Measurements from ENCODE around the gene HOXB1. TPM values are rescaled to one million over a fixed set of nuclear protein-coding genes. Genes with fewer than 3 reads are reported as not detected.

The HOXB1 gene
- total RNA-seq, 1 donor from 2014 or later, result not detected

DNA sequence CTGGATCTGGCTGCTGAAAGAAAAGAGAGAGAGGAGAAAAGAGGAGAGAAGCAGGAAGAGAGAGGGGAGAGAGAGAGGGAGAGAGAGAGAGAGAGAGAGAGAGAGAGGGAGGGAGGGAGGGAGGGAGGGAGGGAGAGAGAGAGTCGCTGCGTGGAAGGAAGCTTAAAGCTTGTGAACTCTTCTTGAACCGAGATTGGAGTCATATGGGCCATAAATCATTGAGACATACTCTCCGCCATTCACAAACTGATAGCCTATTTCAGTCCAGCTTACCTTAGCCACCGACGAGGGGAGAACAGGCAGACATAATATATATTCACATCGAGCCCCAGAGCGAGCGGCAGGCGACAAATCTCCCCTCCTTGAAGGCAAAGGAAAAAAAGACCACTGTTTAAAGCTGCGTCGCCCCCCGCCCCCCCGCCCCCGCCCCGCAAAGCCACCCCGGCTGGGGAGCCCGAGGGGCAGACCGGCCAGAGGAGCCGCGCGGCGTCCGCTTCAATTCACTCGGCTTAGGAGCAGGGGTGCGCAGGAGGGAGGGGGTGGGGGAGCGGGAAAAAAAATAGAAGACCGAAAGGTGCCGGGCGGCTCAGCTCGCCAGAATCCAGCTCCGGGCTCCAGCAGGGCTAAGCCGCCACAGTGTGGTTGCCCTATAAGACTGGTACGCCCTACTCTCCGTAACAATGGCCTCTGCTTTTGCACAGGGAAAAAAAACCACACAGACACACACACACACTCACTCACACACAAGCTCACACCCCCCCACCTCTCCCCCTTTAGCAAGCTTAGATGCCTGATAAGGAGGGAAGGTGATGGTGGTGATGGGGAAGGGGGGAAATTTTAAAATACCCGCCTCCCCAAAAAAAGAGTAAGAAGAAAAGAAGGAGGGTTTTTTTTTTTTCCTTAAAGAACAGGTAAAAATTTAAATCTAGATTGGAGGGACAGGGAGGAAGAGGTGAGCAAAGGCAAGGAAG, 24.7 kb upstream of the HOXB1 start:
- DNase-seq (ENCODE audit: low spot score) (no peak), ATAC-seq (peak; percentile 42)

DNA sequence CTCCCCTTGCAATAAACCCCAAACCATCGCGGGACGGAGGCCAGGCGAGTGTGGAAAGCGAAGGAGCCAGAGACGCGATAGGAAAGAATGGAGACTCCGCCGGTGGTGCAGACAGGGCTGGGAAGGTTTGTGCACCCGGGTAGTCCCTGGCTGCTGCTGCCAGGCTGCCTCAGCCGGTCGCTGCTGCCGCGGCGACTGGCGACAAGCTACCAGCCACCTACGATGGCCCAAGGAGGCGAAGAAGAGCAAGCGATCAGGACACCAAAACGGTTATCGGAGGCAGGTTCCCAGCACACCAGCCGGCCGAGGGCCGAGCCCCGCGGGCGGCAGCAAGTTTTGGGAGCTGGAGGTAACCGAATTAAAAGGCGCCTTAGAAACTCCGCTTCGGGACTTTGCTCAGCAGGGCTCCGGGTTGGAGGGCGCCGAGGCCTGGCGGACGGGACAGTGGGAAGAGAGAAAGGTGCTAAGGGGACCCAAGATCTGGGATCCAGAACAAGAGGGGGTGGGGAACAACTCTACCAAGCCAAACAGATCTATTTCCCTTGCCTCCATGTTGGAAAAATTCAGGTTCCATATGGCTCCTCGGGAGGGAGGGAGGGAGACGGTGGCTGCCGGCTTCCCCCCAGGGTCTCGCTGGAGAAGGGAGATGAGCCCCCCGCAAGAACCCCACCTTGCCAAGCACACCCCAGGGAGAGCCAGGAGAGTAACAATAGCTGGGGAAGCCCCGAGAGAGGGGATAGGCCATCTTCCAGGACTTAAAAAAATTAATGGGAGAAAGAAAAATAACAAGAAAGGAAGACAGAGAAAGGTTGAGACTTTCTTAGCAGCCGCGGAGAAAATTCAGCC, 23.8 kb upstream of the HOXB1 start:
- no peak for DNase-seq (ENCODE audit: low spot score)
- ATAC-seq, result no peak

DNA sequence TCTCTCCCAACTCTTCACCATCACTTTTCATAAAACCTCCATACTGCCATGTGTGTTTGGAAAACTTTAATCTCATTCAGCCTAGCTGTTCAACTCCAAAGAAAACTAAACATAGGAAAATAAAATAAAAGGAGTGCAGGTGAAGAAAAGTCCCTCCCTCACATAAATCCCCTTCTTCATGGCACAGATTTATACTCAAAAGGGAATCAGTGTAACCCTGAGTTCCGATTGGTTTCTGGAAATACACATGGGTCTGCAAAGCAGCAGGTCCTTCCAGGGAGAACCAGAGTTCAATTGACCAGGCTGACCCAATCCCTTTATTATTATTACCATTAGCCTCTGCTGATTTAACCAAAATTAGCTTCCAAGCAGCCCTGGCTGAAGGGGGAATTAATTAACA, 23.0 kb upstream of the HOXB1 start:
- no peak for DNase-seq (ENCODE audit: low spot score)
- ATAC-seq, result no peak

DNA sequence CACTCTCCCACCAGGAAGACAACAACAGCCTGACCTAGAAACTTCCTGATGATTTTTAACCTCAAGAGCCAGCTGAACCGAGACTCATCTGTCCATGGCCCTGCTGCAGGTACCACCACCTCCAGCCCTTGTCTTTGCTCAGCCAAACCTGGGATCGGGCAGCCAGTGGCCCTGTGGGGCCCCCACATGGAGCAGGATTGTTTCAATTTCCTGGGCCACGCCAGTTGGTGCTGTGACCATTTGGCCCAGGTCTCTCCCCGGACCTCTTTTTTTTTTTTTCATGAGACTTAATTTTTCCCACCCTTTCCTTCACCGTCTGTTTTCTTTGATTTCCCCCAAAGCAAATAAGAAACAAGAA, 22.4 kb upstream of the HOXB1 start:
- DNase-seq (ENCODE audit: low spot score), result no peak
- no peak for ATAC-seq

DNA sequence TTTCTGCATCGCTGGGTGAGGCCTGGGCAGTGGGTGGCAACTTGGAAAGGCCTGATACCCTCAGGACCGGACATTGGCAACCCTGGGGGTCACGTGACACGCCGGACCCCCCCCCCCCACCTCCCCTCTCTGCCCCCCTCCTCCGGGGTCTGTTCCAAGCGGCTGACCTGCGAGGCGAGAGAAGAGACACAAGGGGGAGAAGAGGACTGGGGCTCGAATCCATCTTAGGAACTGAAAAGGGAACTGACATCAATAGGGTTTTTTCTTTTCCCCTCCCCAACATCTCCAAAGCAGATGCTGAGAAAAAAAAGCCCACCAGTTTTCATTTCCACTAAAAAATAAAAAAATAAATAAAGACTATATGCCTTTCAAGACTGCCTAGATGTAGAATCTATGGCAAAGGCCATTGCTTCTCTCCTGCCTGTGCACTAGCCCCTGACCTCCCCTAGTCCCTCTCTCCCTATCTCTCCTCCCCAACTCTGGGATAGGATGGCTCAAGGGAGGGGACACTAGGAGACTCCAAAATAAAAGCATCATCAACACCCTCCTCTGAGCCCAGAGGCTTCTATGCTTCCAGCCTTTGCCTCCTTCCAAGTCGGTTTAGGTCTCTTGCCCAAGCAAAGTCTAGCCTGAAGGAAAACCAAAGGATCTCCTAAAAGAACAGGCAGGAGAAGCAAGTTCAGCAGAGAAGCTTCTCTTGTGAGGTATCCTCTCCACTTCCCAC, 21.8 kb upstream of the HOXB1 start:
- ATAC-seq, result no peak
- DNase-seq (ENCODE audit: low spot score), result no peak

DNA sequence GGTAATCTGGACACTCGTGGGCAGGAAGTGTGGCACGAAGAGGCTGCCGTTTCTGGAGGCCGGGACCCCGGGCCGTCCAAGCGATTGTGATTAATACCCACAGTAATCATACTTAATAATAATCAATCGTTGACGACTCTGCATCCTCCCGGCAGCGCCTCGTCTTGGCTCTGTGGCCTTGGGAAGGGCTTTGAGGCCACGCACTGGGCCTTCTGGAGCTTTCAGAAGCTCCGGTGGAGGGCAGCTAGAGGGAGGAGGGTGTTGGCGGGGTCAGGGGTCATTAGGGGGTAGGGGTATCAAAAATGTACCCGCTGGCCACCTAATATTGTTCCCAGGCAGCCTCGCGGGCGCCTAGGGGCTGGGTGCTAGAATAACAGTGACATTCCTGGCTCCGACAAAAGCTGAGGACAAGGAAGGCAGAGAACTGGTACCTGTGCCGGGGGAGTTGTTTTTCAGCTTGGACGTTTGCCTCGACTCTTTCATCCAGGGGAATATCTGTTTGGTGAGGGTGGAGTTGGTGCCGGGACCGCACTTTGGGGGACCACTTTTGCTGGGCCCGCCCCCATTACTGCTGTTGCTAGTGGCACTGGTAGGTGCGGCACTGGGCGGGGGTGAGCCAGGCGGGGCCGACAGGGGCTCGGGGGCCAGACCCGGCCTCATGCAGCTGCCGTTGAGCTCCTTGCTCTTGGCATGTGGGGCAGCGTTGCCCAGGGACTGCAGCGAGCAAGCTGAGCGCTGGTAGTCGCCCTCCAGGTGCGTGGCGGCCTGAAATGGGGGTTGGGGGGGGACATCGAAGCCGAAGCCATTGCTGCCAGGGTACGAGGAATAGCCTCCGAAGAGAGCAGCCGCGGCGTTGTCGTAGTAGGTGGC, 21.0 kb upstream of the HOXB1 start:
- DNase-seq (ENCODE audit: low spot score) (no peak), ATAC-seq (no peak)

DNA sequence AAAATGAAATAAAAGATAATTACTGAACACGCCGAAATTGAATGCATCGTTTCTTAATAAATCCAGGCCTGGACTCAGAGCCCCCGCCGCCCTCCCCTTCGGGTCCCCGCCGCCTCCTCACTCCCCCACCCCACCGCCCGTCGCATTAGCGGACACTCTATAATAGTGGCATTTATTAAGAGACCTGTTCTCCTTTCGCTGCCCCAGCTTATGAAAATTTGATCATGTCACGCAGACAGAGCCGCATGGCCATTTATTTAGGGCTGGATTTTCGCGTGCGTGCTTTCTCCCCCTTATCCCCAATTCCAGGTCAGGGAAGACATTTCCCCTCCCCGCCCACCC, 20.4 kb upstream of the HOXB1 start:
- DNase-seq (ENCODE audit: low spot score), result no peak
- ATAC-seq, result no peak

DNA sequence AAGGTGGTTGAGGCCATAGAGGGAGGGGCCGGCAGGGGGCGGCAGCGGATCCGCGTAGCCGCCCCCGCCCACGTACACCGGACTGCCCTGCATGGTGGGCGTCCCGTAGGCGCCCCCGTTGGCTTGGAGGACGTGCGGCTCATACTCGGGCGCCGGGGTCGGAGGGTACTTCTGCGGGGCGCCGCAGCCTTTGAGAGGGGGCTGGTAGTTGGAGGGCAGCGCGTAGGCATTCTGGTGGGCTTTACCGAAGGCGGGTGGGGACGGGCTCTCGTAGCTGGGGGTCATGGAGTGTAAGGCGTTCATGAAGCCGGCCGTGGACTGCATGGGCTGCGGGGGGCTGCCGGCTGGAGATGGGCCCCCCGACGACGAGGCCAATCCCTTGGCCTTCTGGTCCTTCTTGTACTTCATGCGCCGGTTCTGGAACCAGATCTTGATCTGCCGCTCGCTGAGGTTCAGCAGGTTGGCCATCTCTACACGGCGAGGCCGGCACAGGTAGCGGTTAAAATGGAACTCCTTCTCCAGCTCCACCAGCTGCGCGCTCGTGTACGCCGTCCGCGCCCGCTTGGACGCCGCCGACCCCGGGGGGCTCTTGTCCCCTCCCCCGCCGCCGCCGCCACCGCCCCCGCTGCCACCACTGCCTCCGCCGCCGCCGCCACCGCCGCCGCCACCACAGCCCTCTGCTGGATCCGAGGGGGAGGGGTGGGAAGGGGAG, 19.8 kb upstream of the HOXB1 start:
- ATAC-seq (no peak), DNase-seq (ENCODE audit: low spot score) (no peak)

DNA sequence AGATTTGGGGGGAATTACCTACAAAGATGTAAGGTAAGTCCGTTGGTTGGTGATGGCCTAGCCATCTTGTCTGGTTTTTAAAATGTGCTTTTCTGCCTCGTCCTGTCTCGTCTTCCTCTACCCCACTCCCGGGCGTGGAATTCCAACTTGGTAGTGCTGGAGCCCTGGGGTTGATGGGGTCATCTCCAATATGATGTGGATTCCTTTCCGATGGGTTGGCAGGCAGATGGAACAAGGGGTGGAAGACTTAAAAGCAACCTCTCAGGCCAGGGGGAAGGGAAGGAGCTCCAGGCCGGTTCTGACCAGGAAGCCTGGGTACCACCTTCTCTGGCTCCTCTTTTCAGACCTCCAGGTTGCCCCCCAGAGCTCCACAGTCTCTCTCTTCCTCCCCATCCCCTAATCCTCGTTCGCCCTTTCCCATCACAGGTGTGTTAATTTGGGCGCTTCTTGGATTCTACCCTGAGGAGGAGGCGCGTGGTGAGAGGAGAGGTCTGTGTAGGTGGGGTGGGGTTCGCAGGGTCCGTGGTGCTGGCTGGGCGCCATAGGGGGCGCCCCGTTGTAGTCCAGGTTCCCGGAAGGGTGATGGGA, 19.2 kb upstream of the HOXB1 start:
- no peak for ATAC-seq
- no peak for DNase-seq (ENCODE audit: low spot score)

DNA sequence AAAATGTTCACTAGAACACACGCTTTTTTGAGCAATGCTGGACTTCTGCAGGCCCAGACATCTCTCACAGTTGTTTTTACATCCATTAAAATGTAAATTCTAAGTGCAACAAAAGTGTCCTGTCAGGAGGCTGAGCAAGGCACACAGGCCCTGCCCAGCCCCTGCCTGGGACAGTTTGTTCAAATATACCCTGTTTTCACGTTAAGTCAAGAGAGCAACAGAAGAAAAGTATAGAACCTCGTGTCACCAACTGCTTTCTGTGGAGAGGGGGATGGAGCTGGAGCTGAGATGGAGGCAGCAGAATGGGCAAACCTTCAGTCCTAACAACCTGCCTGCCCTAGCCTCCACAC, 18.4 kb upstream of the HOXB1 start:
- DNase-seq (ENCODE audit: low spot score) (no peak), ATAC-seq (no peak)

DNA sequence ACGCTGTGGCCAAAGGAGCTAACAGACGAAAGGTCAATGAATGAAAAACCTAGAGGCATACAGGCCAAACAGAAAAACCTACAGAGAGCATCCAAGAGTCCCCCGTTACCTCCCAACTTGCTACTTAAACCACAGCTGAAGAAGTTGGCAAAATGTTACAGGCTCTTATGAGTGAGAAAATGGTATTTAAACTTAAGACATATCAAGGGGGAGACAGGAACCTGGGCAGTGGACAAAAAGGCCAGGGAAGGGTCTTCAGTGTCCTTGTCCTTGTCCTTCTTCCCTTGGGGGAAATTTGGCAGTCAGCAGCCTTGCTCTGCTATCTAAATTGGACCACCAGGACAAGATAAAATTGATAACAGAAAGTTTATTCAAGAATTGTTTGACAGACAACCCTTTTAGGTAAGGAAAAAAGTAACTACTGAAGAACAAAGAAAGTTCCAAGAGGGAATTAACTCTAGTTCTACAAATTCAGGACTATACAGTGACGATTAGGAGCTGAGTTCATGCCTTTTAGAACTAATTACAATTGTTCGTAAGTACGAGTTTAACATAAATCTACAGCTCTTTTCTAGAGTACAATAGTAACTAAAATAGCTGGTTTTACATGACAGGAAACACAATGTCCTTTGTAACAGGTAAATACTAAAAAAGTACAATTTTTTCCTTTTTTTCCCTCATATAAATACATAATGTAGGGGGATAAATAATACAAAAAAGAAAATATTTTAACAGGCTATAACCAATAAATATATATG, 17.9 kb upstream of the HOXB1 start:
- no peak for DNase-seq (ENCODE audit: low spot score)
- ATAC-seq, result no peak

DNA sequence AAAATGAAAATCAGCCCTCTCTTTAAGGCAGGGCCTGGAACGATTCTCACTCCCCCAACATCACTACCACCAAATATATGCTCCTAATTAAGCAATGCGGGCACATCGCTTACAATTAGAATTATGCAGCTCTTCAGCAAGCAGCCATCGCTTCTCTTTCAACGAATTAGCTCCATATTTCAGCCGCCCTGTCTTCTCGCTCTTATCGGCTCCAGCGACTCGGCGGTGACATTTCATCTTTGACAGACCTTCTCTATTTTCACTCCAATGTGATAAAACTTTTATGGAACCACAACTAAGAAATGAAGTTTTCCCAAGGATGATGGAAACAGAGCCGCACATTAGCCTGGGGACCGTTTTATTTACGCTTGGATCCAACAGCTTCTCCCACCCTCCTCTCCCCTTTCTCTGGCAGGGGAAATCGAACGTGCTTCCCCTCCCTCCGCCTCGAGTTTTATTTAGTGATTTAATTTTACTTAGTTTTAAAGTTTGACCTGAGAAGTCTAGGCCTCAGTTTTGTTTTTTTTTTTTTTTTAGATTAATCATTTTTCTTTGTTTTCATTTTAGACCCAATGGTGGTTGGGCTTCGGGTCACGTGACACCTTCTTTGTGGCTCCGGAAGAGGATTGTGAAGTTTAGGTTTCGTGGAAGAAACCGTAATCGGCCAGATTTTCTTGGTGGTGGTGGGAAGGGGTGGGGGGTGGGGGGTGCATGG, 17.2 kb upstream of the HOXB1 start:
- DNase-seq (ENCODE audit: low spot score), result no peak
- ATAC-seq, result no peak

DNA sequence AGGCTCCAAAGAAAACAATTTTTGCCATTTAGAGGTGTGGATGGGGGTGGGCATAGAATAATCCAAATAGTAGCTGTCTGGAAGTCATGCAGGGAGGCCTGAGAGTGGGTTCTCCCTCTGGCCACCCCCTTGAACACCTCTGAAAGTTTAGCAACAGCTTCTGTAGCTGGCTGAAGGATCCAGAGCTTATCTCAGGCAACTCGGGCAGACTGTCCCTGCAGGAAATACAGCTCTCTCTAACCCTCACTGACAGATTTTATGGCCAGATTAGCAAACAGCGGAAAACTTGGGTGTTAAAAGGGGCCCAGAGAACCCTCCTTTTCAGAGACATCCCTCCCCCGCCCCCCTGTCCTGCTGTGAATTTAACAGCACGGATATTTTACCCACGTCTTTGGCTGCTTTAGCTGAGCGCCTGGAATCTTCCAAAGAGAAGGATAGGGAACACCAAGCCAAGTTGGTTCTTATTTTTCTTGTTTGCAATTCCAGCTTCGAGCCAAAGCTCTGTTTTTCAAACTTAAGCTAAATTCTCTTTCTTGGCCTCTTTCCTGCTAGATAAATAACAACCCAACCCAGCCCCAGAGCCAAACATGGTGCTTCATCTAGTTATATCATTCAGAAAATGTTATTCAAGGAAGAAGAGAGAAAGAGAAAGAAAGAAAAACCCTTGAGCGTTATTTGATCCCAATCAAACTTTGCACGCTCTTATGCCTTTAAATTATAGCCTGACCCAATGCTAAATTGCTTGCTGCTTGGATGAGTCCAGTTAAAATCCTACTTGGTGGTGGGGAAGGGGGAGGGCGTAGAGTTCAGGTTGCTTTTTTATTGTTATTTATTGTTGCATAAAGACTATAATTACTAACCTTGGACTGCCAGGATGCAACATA, 16.4 kb upstream of the HOXB1 start:
- no peak for ATAC-seq
- DNase-seq (ENCODE audit: low spot score), result no peak

DNA sequence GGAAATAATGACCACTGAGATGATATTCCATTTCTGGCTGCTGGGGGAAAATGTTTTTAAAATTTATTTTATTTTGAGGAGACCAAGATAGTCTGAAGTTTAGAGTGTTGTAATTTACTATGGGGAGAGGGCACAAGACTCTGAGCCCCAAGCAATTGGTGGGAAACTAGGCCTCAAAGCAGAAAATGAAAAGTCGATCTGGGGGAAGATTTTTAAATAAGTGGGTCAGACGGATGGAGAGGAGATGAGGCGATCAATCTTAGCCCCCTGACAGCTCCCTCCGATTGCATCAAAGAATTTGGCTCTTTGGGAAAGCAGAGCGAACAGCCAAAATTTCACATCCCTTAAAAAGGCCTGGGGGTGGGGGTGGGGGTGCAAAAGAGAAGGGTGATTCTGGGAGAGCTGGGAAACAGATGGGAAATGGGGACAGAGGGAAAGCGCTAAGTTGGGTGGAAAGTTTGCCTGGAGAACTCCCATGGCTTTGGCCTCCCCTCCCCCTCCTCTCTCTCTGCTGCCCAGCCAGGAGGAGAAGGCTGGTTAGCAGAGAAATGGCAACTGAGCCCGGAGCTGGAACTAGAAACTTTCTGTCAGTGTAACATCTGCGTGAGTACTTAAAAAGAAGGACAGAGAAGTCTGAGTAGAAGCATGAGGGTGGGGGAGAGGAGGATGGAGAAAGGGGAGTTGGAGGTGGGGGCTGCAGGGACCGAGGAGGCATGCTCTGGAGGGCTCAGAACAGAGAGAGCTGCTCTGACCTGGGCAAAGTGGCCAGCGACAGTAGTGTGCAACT, 15.5 kb upstream of the HOXB1 start:
- no peak for DNase-seq (ENCODE audit: low spot score)
- no peak for ATAC-seq

DNA sequence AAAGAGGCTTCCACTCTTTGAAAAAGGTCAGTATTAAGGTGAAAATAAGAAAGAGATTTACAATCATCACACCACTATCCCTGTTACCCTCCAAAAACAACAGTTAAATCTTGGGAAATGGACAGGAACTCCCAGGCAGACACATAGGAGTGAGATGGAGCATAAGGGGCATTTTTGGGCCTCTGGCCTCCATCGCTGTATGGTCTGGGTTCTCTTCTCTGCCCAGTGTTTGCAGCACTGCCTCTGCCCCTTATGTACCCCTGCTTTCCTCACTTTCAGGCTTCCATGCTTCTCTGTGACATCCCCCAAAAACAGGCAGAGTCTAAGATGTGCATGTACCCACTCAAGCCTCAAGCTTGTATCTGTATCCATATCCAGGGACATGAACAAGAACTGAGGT, 14.7 kb upstream of the HOXB1 start:
- ATAC-seq (no peak), DNase-seq (ENCODE audit: low spot score) (no peak)

DNA sequence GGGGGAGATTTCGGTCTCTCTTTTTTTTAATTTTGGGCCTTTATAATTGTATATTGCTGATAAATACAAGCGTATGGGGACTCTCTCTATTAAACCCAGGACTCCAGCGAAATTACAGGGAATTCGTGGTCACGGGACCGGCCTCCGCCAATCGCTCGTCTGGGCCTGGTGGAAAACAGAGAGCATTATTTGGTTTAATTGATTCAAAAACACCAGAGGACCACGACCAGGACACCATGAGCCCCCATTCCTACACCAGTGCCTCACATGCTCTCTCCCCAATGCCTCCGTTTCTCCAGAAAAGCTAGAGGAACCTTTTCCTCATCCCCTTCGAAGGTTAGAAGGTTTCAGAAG, 14.2 kb upstream of the HOXB1 start, which contains the start of gene HOXB2:
Gene HOXB2 (minus strand): TSS at position 88 of the 354 bp plus-strand sequence. CDS start 198 bp downstream, outside the sequence.
- ATAC-seq, result no peak
- no peak for DNase-seq (ENCODE audit: low spot score)
